Loucy (cell line): ENCODE measurements around the gene THEMIS2.

ENCODE experiments used
- H2AFZ ChIP-seq: fragments of 200-600 bp; sonication (generic); 2 replicates; pipeline ENCODE4 v1.6.0; 2016; ENCODE audit warnings: antibody characterized with exemption, mild to moderate bottlenecking, low read length, moderate library complexity
- H3F3A ChIP-seq: fragments of 200-600 bp; 2 replicates; pipeline ENCODE4 v1.6.0; 2016; ENCODE audit warnings: antibody characterized with exemption, low read depth, mild to moderate bottlenecking
- H3K27me3 ChIP-seq: fragments of 200-600 bp; sonication (generic); 2 replicates; pipeline ENCODE4 v1.6.1; 2014; ENCODE audit warnings: low read length, mild to moderate bottlenecking; ENCODE audit not compliant: insufficient read depth, poor library complexity, severe bottlenecking
- H3K36me3 ChIP-seq: fragments of 200-600 bp; sonication (generic); 2 replicates; pipeline ENCODE4 v1.6.1; 2016; ENCODE audit warnings: low read length; ENCODE audit not compliant: insufficient read depth
- H3K4me1 ChIP-seq: fragments of 200-600 bp; sonication (generic); 2 replicates; pipeline ENCODE4 v1.5.1; 2014; ENCODE audit warnings: low read length, mild to moderate bottlenecking; ENCODE audit not compliant: insufficient read depth, poor library complexity, severe bottlenecking
- H3K4me2 ChIP-seq: fragments of 200-600 bp; sonication (generic); 2 replicates; pipeline ENCODE4 v1.6.0; 2014; ENCODE audit warnings: antibody characterized with exemption, low read length, low read depth, mild to moderate bottlenecking; ENCODE audit not compliant: poor library complexity, severe bottlenecking
- H3K4me3 ChIP-seq: fragments of 200-600 bp; sonication (generic); 2 replicates; pipeline ENCODE4 v1.5.1; 2014; ENCODE audit warnings: low read length, mild to moderate bottlenecking, mixed read lengths; ENCODE audit not compliant: poor library complexity, severe bottlenecking
- H3K79me2 ChIP-seq: fragments of 200-600 bp; sonication (generic); 2 replicates; pipeline ENCODE4 v1.6.1; 2014; ENCODE audit warnings: low read length; ENCODE audit not compliant: insufficient read depth
- H3K9ac ChIP-seq: fragments of 200-600 bp; sonication (generic); 2 replicates; pipeline ENCODE4 v1.6.0; 2014; ENCODE audit warnings: mild to moderate bottlenecking, low read depth, low read length, moderate library complexity; ENCODE audit not compliant: poor library complexity, severe bottlenecking
- H3K9me2 ChIP-seq: fragments of 200-600 bp; sonication (generic); replicated peaks from 2 replicates; pipeline ENCODE4 v1.6.1; 2016; ENCODE audit warnings: low read depth, low read length, mixed read lengths
- H3K9me3 ChIP-seq: fragments of 200-600 bp; sonication (generic); 2 replicates; pipeline ENCODE4 v1.6.1; 2014; ENCODE audit warnings: mild to moderate bottlenecking, antibody characterized with exemption, low read length, low read depth; ENCODE audit not compliant: insufficient read depth
- H4K20me1 ChIP-seq: fragments of 200-600 bp; sonication (generic); 2 replicates; pipeline ENCODE4 v1.6.0; 2014; ENCODE audit warnings: antibody characterized with exemption, low read length, mild to moderate bottlenecking; ENCODE audit not compliant: insufficient read depth, poor library complexity, severe bottlenecking
- CTCF ChIP-seq: fragments of 200-600 bp; sonication (generic); conservative IDR thresholded peaks from 2 replicates; pipeline ENCODE4 v1.5.1; 2014; ENCODE audit warnings: mild to moderate bottlenecking, antibody characterized with exemption, low read length
- EZH2phosphoT487 ChIP-seq: fragments of 200-600 bp; IDR thresholded peaks from 2 replicates; pipeline ENCODE4 v1.6.1; 2018; ENCODE audit warnings: antibody characterized with exemption, mild to moderate bottlenecking, moderate library complexity, borderline replicate concordance

Gene THEMIS2

GRCh38 chr1:27922272-27922671, 49.9 kb downstream of the THEMIS2 start:
- Histone ChIP-seq H3K9ac (no peak overlapping the region), H2AFZ (no peak overlapping the region), H3K4me1 (no peaks in the 10 kb centered on the region), H3K79me2 (no peaks in the 10 kb centered on the region), H3K27me3 (no peaks in the 10 kb centered on the region), H3K4me3 (no peak overlapping the region), H3K9me3 (no peaks in the 10 kb centered on the region), H4K20me1 (no peaks in the 10 kb centered on the region), H3K9me2 (no peaks in the 10 kb centered on the region), H3K4me2 (no peak overlapping the region), H3F3A (no peaks in the 10 kb centered on the region), H3K36me3 (no peaks in the 10 kb centered on the region)
- no peak for TF ChIP-seq CTCF
- TF ChIP-seq EZH2phosphoT487, result no peak

GRCh38 chr1:27928216-27928954, 56.0 kb downstream of the THEMIS2 start:
- Histone ChIP-seq H3K79me2 (no peaks in the 10 kb centered on the region), H4K20me1 (no peaks in the 10 kb centered on the region), H3K9me2 (no peaks in the 10 kb centered on the region), H3K4me1 (peaks cover 6% of the 10 kb centered on the region), H3K4me3 (no peak overlapping the region), H3F3A (no peaks in the 10 kb centered on the region), H3K4me2 (no peak overlapping the region), H3K9me3 (no peaks in the 10 kb centered on the region), H3K36me3 (no peaks in the 10 kb centered on the region), H2AFZ (no peak overlapping the region), H3K9ac (no peak overlapping the region), H3K27me3 (no peaks in the 10 kb centered on the region)
- 0 out of 2 replicates have a peak, but pooled peaks have one; percentile 30 for TF ChIP-seq CTCF
- TF ChIP-seq EZH2phosphoT487, result no peak

GRCh38 chr1:27931184-27931583, 58.8 kb downstream of the THEMIS2 start:
- H3K9me3 ChIP-seq, result no peaks in the 10 kb centered on the region
- no peak overlapping the region for H3K9ac ChIP-seq
- no peaks in the 10 kb centered on the region for H3K79me2 ChIP-seq
- peaks cover 13% of the 10 kb centered on the region for H3K4me1 ChIP-seq
- H3K4me3 ChIP-seq, result no peak overlapping the region
- no peak for TF ChIP-seq EZH2phosphoT487
- H3K36me3 ChIP-seq, result no peaks in the 10 kb centered on the region
- no peaks in the 10 kb centered on the region for H3K27me3 ChIP-seq
- no peaks in the 10 kb centered on the region for H3F3A ChIP-seq
- no peak overlapping the region for H3K4me2 ChIP-seq
- no peaks in the 10 kb centered on the region for H3K9me2 ChIP-seq
- H4K20me1 ChIP-seq, result no peaks in the 10 kb centered on the region
- no peak overlapping the region for H2AFZ ChIP-seq

- Histone ChIP-seq H3K36me3 (no peaks in the 10 kb centered on the region), H3K27me3 (no peaks in the 10 kb centered on the region), H3F3A (no peaks in the 10 kb centered on the region), H3K9me2 (no peaks in the 10 kb centered on the region), H4K20me1 (no peaks in the 10 kb centered on the region), H3K4me3 (no peak overlapping the region), H2AFZ (peak overlapping the region; percentile 76; the same call in 1 of the 2 replicates), H3K9ac (no peak overlapping the region), H3K4me1 (peaks cover 13% of the 10 kb centered on the region), H3K79me2 (no peaks in the 10 kb centered on the region), H3K4me2 (no peak overlapping the region), H3K9me3 (no peaks in the 10 kb centered on the region)
- TF ChIP-seq CTCF (no peak), EZH2phosphoT487 (no peak)
Measured at GRCh38 chr1:27931759-27932158, 59.4 kb downstream of the THEMIS2 start.
